Measurements from ENCODE around the gene CDC42. TPM values are rescaled to one million over a fixed set of nuclear protein-coding genes. Genes with fewer than 3 reads are reported as not detected.

The CDC42 gene
- total and polyA plus RNA-seq, 2 experiments from 2014 or later = 119 to 184 TPM

DNA sequence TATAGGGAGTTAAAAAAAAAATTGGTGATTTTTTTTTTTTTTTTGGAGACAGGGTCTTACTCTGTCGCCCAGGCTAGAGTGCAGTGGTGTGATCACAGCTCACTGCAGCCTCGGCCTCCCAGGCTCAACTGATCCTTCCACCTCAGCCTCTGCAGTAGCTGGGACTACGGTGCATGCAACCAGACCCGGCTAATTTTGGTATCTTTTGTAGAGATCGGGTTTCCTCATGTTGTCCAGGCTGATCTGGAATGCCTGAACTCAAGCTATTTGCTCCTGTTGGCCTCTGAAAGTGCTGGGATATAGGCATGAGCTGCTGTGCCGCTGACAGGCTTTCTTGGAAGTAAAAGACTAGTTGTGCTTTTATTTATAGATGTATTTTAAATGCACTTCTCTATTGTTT is 3.0 kb downstream of the CDC42 start (continued):
- TF ChIP-seq, protein P1, sequence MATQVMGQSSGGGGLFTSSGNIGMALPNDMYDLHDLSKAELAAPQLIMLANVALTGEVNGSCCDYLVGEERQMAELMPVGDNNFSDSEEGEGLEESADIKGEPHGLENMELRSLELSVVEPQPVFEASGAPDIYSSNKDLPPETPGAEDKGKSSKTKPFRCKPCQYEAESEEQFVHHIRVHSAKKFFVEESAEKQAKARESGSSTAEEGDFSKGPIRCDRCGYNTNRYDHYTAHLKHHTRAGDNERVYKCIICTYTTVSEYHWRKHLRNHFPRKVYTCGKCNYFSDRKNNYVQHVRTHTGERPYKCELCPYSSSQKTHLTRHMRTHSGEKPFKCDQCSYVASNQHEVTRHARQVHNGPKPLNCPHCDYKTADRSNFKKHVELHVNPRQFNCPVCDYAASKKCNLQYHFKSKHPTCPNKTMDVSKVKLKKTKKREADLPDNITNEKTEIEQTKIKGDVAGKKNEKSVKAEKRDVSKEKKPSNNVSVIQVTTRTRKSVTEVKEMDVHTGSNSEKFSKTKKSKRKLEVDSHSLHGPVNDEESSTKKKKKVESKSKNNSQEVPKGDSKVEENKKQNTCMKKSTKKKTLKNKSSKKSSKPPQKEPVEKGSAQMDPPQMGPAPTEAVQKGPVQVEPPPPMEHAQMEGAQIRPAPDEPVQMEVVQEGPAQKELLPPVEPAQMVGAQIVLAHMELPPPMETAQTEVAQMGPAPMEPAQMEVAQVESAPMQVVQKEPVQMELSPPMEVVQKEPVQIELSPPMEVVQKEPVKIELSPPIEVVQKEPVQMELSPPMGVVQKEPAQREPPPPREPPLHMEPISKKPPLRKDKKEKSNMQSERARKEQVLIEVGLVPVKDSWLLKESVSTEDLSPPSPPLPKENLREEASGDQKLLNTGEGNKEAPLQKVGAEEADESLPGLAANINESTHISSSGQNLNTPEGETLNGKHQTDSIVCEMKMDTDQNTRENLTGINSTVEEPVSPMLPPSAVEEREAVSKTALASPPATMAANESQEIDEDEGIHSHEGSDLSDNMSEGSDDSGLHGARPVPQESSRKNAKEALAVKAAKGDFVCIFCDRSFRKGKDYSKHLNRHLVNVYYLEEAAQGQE (IDR thresholded peaks at IDR 0.05; ENCODE audit: unreplicated experiment) = no peak
- no peak for TF ChIP-seq ZNF331 (CRISPR knock-in tag; IDR thresholded peaks at IDR 0.05; ENCODE audit: low read depth)
- TF ChIP-seq, protein P2, sequence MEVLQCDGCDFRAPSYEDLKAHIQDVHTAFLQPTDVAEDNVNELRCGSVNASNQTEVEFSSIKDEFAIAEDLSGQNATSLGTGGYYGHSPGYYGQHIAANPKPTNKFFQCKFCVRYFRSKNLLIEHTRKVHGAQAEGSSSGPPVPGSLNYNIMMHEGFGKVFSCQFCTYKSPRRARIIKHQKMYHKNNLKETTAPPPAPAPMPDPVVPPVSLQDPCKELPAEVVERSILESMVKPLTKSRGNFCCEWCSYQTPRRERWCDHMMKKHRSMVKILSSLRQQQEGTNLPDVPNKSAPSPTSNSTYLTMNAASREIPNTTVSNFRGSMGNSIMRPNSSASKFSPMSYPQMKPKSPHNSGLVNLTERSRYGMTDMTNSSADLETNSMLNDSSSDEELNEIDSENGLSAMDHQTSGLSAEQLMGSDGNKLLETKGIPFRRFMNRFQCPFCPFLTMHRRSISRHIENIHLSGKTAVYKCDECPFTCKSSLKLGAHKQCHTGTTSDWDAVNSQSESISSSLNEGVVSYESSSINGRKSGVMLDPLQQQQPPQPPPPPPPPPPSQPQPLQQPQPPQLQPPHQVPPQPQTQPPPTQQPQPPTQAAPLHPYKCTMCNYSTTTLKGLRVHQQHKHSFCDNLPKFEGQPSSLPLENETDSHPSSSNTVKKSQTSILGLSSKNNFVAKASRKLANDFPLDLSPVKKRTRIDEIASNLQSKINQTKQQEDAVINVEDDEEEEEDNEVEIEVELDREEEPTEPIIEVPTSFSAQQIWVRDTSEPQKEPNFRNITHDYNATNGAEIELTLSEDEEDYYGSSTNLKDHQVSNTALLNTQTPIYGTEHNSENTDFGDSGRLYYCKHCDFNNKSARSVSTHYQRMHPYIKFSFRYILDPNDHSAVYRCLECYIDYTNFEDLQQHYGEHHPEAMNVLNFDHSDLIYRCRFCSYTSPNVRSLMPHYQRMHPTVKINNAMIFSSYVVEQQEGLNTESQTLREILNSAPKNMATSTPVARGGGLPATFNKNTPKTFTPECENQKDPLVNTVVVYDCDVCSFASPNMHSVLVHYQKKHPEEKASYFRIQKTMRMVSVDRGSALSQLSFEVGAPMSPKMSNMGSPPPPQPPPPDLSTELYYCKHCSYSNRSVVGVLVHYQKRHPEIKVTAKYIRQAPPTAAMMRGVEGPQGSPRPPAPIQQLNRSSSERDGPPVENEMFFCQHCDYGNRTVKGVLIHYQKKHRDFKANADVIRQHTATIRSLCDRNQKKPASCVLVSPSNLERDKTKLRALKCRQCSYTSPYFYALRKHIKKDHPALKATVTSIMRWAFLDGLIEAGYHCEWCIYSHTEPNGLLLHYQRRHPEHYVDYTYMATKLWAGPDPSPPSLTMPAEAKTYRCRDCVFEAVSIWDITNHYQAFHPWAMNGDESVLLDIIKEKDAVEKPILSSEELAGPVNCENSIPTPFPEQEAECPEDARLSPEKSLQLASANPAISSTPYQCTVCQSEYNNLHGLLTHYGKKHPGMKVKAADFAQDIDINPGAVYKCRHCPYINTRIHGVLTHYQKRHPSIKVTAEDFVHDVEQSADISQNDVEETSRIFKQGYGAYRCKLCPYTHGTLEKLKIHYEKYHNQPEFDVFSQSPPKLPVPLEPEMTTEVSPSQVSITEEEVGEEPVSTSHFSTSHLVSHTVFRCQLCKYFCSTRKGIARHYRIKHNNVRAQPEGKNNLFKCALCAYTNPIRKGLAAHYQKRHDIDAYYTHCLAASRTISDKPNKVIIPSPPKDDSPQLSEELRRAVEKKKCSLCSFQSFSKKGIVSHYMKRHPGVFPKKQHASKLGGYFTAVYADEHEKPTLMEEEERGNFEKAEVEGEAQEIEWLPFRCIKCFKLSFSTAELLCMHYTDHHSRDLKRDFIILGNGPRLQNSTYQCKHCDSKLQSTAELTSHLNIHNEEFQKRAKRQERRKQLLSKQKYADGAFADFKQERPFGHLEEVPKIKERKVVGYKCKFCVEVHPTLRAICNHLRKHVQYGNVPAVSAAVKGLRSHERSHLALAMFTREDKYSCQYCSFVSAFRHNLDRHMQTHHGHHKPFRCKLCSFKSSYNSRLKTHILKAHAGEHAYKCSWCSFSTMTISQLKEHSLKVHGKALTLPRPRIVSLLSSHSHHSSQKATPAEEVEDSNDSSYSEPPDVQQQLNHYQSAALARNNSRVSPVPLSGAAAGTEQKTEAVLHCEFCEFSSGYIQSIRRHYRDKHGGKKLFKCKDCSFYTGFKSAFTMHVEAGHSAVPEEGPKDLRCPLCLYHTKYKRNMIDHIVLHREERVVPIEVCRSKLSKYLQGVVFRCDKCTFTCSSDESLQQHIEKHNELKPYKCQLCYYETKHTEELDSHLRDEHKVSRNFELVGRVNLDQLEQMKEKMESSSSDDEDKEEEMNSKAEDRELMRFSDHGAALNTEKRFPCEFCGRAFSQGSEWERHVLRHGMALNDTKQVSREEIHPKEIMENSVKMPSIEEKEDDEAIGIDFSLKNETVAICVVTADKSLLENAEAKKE (CRISPR knock-in tag; IDR thresholded peaks at IDR 0.05) = no peak

DNA sequence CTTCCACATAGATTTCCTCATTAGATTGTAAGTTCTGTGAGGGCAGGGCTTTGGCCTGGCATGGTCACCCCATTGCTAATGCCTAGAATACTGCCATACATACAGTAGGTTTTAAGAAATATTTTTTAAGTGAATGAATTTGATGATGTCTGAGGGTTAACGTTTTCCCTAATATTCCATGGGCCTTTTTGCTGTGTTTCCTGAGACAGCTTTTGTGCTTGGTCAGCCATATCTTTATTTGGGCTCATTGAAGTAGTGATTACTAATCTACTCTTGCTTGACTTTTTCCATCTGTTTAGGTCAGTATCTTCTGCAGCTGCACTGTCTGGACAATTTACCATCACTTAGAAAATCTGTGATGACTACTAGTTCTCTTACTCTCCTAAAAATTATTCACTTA is 3.5 kb downstream of the CDC42 start:
- H3K36me3 ChIP-seq (ENCODE audit: insufficient read depth) = no peaks in the 10 kb centered on the region; the same call in 1 of the 2 replicates
- peaks cover 10% of the 10 kb centered on the region for H3F3A ChIP-seq (replicated peaks; ENCODE audit: low read depth)
- Mint-ChIP-seq H3K9me3 (no peaks in the 10 kb centered on the region), H3K27me3 (ENCODE audit: insufficient read depth, low read depth, poor library complexity) (peaks cover 6% of the 10 kb centered on the region), H3K27ac (no peak overlapping the region), H3K36me3 (ENCODE audit: low read depth) (peaks cover 20% of the 10 kb centered on the region; the same call in 2 of the 3 replicates), H3K4me3 (no peak overlapping the region), H3K4me1 (peaks cover 14% of the 10 kb centered on the region)
- no peak overlapping the region for H3K4me2 ChIP-seq
- H3K4me1 ChIP-seq (ENCODE audit: insufficient read depth) = peaks cover 24% of the 10 kb centered on the region
- no peak for TF ChIP-seq STAT1 (IDR thresholded peaks at IDR 0.05; ENCODE audit: unreplicated experiment)
- TF ChIP-seq ZNF114 (CRISPR knock-in tag; IDR thresholded peaks at IDR 0.05) = no peak
- TF ChIP-seq, protein P3, sequence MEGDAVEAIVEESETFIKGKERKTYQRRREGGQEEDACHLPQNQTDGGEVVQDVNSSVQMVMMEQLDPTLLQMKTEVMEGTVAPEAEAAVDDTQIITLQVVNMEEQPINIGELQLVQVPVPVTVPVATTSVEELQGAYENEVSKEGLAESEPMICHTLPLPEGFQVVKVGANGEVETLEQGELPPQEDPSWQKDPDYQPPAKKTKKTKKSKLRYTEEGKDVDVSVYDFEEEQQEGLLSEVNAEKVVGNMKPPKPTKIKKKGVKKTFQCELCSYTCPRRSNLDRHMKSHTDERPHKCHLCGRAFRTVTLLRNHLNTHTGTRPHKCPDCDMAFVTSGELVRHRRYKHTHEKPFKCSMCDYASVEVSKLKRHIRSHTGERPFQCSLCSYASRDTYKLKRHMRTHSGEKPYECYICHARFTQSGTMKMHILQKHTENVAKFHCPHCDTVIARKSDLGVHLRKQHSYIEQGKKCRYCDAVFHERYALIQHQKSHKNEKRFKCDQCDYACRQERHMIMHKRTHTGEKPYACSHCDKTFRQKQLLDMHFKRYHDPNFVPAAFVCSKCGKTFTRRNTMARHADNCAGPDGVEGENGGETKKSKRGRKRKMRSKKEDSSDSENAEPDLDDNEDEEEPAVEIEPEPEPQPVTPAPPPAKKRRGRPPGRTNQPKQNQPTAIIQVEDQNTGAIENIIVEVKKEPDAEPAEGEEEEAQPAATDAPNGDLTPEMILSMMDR (conservative IDR thresholded peaks at IDR 0.05; ENCODE audit: low read depth in 2 of 2) = no peak
- TF ChIP-seq ZNF331 (CRISPR knock-in tag; IDR thresholded peaks at IDR 0.05; ENCODE audit: low read depth) = no peak
- TF ChIP-seq CREB1 (CRISPR knock-in tag; IDR thresholded peaks at IDR 0.05; ENCODE audit: low read depth) = no peak
- TF ChIP-seq, protein P4, sequence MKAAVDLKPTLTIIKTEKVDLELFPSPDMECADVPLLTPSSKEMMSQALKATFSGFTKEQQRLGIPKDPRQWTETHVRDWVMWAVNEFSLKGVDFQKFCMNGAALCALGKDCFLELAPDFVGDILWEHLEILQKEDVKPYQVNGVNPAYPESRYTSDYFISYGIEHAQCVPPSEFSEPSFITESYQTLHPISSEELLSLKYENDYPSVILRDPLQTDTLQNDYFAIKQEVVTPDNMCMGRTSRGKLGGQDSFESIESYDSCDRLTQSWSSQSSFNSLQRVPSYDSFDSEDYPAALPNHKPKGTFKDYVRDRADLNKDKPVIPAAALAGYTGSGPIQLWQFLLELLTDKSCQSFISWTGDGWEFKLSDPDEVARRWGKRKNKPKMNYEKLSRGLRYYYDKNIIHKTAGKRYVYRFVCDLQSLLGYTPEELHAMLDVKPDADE (IDR thresholded peaks at IDR 0.05) = no peak
- TF ChIP-seq NANOG (IDR thresholded peaks at IDR 0.05; ENCODE audit: borderline replicate concordance) = no peak
- no peak for TF ChIP-seq POLR2AphosphoS5 (IDR thresholded peaks at IDR 0.05; ENCODE audit: low read depth)
- TF ChIP-seq EZH2 (IDR thresholded peaks at IDR 0.05; ENCODE audit: low read depth, unreplicated experiment) = no peak
- H2AFZ ChIP-seq = no peak overlapping the region
- no peak for ATAC-seq
- H3K79me2 ChIP-seq (replicated peaks; ENCODE audit: insufficient read depth) = peaks cover 78% of the 10 kb centered on the region
- H4K20me1 ChIP-seq (replicated peaks; ENCODE audit: insufficient read depth) = peaks cover 40% of the 10 kb centered on the region
- no peak for DNase-seq (ENCODE audit: low spot score)
- no peak overlapping the region for H3K4me3 ChIP-seq
- no peak overlapping the region for H3K27ac ChIP-seq (ENCODE audit: low read depth)
- no peaks in the 10 kb centered on the region for H3K9me2 ChIP-seq (ENCODE audit: insufficient read depth)
- H3K27me3 ChIP-seq (ENCODE audit: insufficient read depth) = no peaks in the 10 kb centered on the region
